Right lobe of liver (tissue), 6 donors: ENCODE measurements around the gene EFNA4. TPM values are rescaled to one million over a fixed set of nuclear protein-coding genes. Genes with fewer than 3 reads are reported as not detected.

Experiments used
- ATAC-seq, 4 donors: fragments of 200-7000 bp; cut with Tn5 transposase; one replicate each; pipeline ENCODE4 v1.9.1; 2020; ENCODE audit warnings: mild to moderate bottlenecking in 4 of 4, moderate library complexity in 4 of 4
- DNase-seq, 3 donors: peaks; one replicate each; pipeline ENCODE4 v3.0.0-alpha.2; 2020
- H3K27ac ChIP-seq, 3 donors: fragments of 200-600 bp; one replicate each; pipeline ENCODE4 v1.8.0; 2022
- H3K27me3 ChIP-seq, 2 donors: fragments of 200-600 bp; one replicate each; pipeline ENCODE4 v1.8.0; 2022
- H3K36me3 ChIP-seq, 4 donors: fragments of 200-600 bp; sonication (generic) in 1 of 4; one replicate each; pipeline versions ENCODE4 v1.5.1 to v1.8.0; 2017 to 2022; ENCODE audit warnings: control low read depth in 1 of 4
- H3K4me1 ChIP-seq, 4 donors: fragments of 200-600 bp; sonication (generic) in 1 of 4; one replicate each; pipeline versions ENCODE4 v1.5.1 to v1.8.0; 2017 to 2022; ENCODE audit warnings: control low read depth in 1 of 4
- H3K4me3 ChIP-seq, 3 donors: fragments of 200-600 bp; one replicate each; pipeline ENCODE4 v1.8.0; 2022
- H3K9me3 ChIP-seq, 4 donors: fragments of 200-600 bp; sonication (generic) in 1 of 4; one replicate each; pipeline versions ENCODE4 v1.5.1 to v1.8.0; 2017 to 2022; ENCODE audit warnings: control low read depth in 1 of 4
- CTCF ChIP-seq, 4 donors: fragments of 200-600 bp in 3 of 4; fragments of 450-650 bp in 1 of 4; IDR thresholded peaks; one replicate each; pipeline versions ENCODE4 v1.5.1 to v1.8.0; 2016 to 2022; ENCODE audit warnings: antibody characterized with exemption in 4 of 4, mild to moderate bottlenecking in 2 of 4
- POLR2A ChIP-seq: fragments of 450-650 bp; IDR thresholded peaks from one replicate; pipeline ENCODE4 v1.6.1; 2017; ENCODE audit warnings: antibody characterized with exemption, mild to moderate bottlenecking
- WGBS: methylation state at CpG from one replicate; pipeline ENCODE4 v1.1.6; 2018; ENCODE audit warnings: low coverage, low lambda C conversion rate; ENCODE audit not compliant: insufficient coverage; ENCODE audit errors: missing lambda C conversion rate; 5-methylcytosine and 5-hydroxymethylcytosine counted together
- intact Hi-C, 2 donors: fragments of 100-400 bp; cut with DNase I; formaldehyde crosslinking; loops; one replicate each; pipeline versions ENCODE4 v1.11.2 to v1.14.1; 2022
- total RNA-seq, 6 experiments: library from RNA; depleted of rRNA in 2 of 6; stranded (reverse); fragments of >200 nt in 2 of 6; fragmentation: NEBNext Ultra II Directional in 3 of 6; extraction: Animal tissue kit (Norgen Biotek cat#: 25700) in 3 of 6; gene quantifications; one replicate each; pipeline versions ENCODE4 v1.1.0 to v1.2.4, GENCODE V29; 2016 to 2023
- donor health status: DM: no; HTN: yes; CAD: no.
- donor health status: DM: no; HTN: no; CAD: no.
- donor health status: DM: no; HTN: no; CAD: no.
- donor health status: DM: no; HTN: yes; CAD: no.
- donor health status: DM: no; HTN: yes; CAD: no.

The EFNA4 gene
- total RNA-seq, 6 experiments from 2014 or later: 2.3 to 6.4 (median 3.0) TPM

GRCh38 chr1:155092131-155092530 is 28.6 kb downstream of the EFNA4 start:
- intact Hi-C loops: loop anchor here (5.0 kb wide), 1 partner anchor 75 kb away; no protein-coding TSS in a partner anchor
- 66% methylated on average over 3 of the region's 6 CpGs for WGBS
- no peak for DNase-seq

GRCh38 chr1:155092641-155093040 is 29.1 kb downstream of the EFNA4 start:
- intact Hi-C loops: loop anchor here (5.0 kb wide), 1 partner anchor 75 kb away; no protein-coding TSS in a partner anchor
- no peak for DNase-seq
- no peak for TF ChIP-seq POLR2A
- TF ChIP-seq CTCF (IDR thresholded peaks at IDR 0.05): no peak
- 97% methylated on average over 7 of the region's 12 CpGs for WGBS
- Histone ChIP-seq H3K4me3 (no peak overlapping the region), H3K27ac (peak overlapping the region in 1 of 3 donors; percentile 21), H3K9me3 (no peaks in the 10 kb centered on the region), H3K4me1 (peaks cover 0 to 25% (median 11%) of the 10 kb centered on the region in 4 donors), H3K36me3 (no peaks in the 10 kb centered on the region), H3K27me3 (no peaks in the 10 kb centered on the region)
- no peak for ATAC-seq

More at GRCh38 chr1:155092131-155092530, 28.6 kb downstream of the EFNA4 start:
- Histone ChIP-seq H3K27me3 (no peaks in the 10 kb centered on the region), H3K9me3 (no peaks in the 10 kb centered on the region), H3K4me1 (peaks cover 0 to 25% (median 11%) of the 10 kb centered on the region in 4 donors), H3K27ac (peak overlapping the region in 1 of 3 donors; percentile 79), H3K36me3 (no peaks in the 10 kb centered on the region), H3K4me3 (peak overlapping the region in 1 of 3 donors; percentile 42)
- no peak for TF ChIP-seq CTCF (IDR thresholded peaks at IDR 0.05)
- TF ChIP-seq POLR2A: no peak
- ATAC-seq: peak in 2 of 4 donors; percentile 2 to 21

- H3K4me3 ChIP-seq: no peak overlapping the region
- DNase-seq (peak in 2 of 3 donors; percentile 51 to 59), ATAC-seq (peak; percentile 37 to 55 (median 50))
- peak overlapping the region; percentile 55 to 76 (median 66) for H3K27ac ChIP-seq
- H3K4me1 ChIP-seq: peaks cover 0 to 25% (median 11%) of the 10 kb centered on the region in 4 donors
- no peaks in the 10 kb centered on the region for H3K9me3 ChIP-seq
- no peaks in the 10 kb centered on the region for H3K27me3 ChIP-seq
- intact Hi-C loops: loop anchor here (5.0 kb wide), 1 partner anchor 73 kb away; no protein-coding TSS in a partner anchor
- TF ChIP-seq POLR2A (no peak), CTCF (IDR thresholded peaks at IDR 0.05) (peak in 3 of 4 donors; percentile 40 to 62 (median 50))
- 19% methylated on average over 11 of the region's 13 CpGs for WGBS
- no peaks in the 10 kb centered on the region for H3K36me3 ChIP-seq
These were observed 30.5 kb downstream of the EFNA4 start for GRCh38 chr1:155093911-155094621.

- Histone ChIP-seq H3K27ac (peak overlapping the region; percentile 55 to 76 (median 66)), H3K27me3 (no peaks in the 10 kb centered on the region), H3K9me3 (no peaks in the 10 kb centered on the region), H3K4me3 (no peak overlapping the region), H3K36me3 (no peaks in the 10 kb centered on the region), H3K4me1 (peaks cover 0 to 25% (median 11%) of the 10 kb centered on the region in 4 donors)
- peak in 1 of 4 donors; percentile 9 for TF ChIP-seq CTCF (IDR thresholded peaks at IDR 0.05)
- no peak for TF ChIP-seq POLR2A
- ATAC-seq (no peak), DNase-seq (peak in 1 of 3 donors; percentile 37)
- WGBS: 78% methylated on average over 2 of the region's 2 CpGs
- intact Hi-C loops: loop anchor here (5.0 kb wide), 1 partner anchor 73 kb away; no protein-coding TSS in a partner anchor
These were observed 31.0 kb downstream of the EFNA4 start for GRCh38 chr1:155094622-155094948.
